Mesendoderm (in vitro differentiated cells): ENCODE results near the gene RGS4.
"Not testable (repeated sequence)": the region's sequence is repeated elsewhere in the genome, so short reads cannot be mapped to it uniquely, and the experiment has no call there.

ENCODE experiments used
- DNase-seq: peaks from one replicate; pipeline ENCODE4 v3.0.0; 2013
- H2AK5ac ChIP-seq: 2 replicates; pipeline ENCODE4 v1.6.1; 2013; ENCODE audit warnings: low read length, inconsistent platforms
- H2BK120ac ChIP-seq: 2 replicates; pipeline ENCODE4 v1.6.1; 2013; ENCODE audit warnings: low read depth, mild to moderate bottlenecking, low read length, moderate library complexity, mixed read lengths
- H2BK15ac ChIP-seq: replicated peaks from 2 replicates; pipeline ENCODE4 v1.6.1; 2013; ENCODE audit warnings: low read depth, mild to moderate bottlenecking, moderate library complexity
- H2BK5ac ChIP-seq: 2 replicates; pipeline ENCODE4 v1.6.1; 2013; ENCODE audit warnings: low read length, inconsistent platforms
- H3K18ac ChIP-seq: 2 replicates; pipeline ENCODE4 v1.6.1; 2013; ENCODE audit warnings: mild to moderate bottlenecking, low read length, mixed read lengths
- H3K23ac ChIP-seq: one replicate; pipeline ENCODE4 v1.6.1; 2013; ENCODE audit warnings: low read length
- H3K27ac ChIP-seq: 2 replicates; pipeline ENCODE4 v1.5.1; 2013; ENCODE audit warnings: low read depth, mild to moderate bottlenecking, inconsistent platforms, low read length, moderate library complexity
- H3K27me3 ChIP-seq: 2 replicates; pipeline ENCODE4 v1.6.1; 2013; ENCODE audit warnings: low read length, control low read depth, mild to moderate bottlenecking, inconsistent platforms; ENCODE audit not compliant: insufficient read depth, poor library complexity
- H3K36me3 ChIP-seq: 2 replicates; pipeline ENCODE4 v1.6.1; 2013; ENCODE audit warnings: low read length, inconsistent platforms; ENCODE audit not compliant: control insufficient read depth, insufficient read depth
- H3K4ac ChIP-seq: one replicate; pipeline ENCODE4 v1.6.1; 2013; ENCODE audit warnings: low read depth, mild to moderate bottlenecking, low read length, moderate library complexity
- H3K4me1 ChIP-seq: 2 replicates; pipeline ENCODE4 v1.6.1; 2013; ENCODE audit warnings: low read depth, low read length, inconsistent platforms; ENCODE audit not compliant: control insufficient read depth
- H3K4me2 ChIP-seq: 2 replicates; pipeline ENCODE4 v1.6.1; 2013; ENCODE audit warnings: low read length
- H3K4me3 ChIP-seq: 2 replicates; pipeline ENCODE4 v1.5.1; 2013; ENCODE audit warnings: mild to moderate bottlenecking, low read length
- H3K56ac ChIP-seq: one replicate; pipeline ENCODE4 v1.6.1; 2013; ENCODE audit warnings: low read length
- H3K79me1 ChIP-seq: 2 replicates; pipeline ENCODE4 v1.6.1; 2013; ENCODE audit warnings: low read length, inconsistent platforms
- H3K79me2 ChIP-seq: 2 replicates; pipeline ENCODE4 v1.6.1; 2013; ENCODE audit warnings: mild to moderate bottlenecking, low read length; ENCODE audit not compliant: control insufficient read depth, insufficient read depth
- H3K9ac ChIP-seq: 2 replicates; pipeline ENCODE4 v1.6.1; 2013; ENCODE audit warnings: low read length, inconsistent platforms
- H4K5ac ChIP-seq: one replicate; pipeline ENCODE4 v1.6.1; 2013; ENCODE audit warnings: low read length
- H4K8ac ChIP-seq: one replicate; pipeline ENCODE4 v1.6.1; 2013; ENCODE audit warnings: low read depth, mild to moderate bottlenecking, control low read depth, low read length, moderate library complexity
- WGBS: extraction: QIAGEN DNeasy Blood & Tissue Kit; methylation state at CpG from one replicate; pipeline ENCODE4 v1.1.7; 2013; ENCODE audit warnings: low lambda C conversion rate, missing lambda C conversion rate; ENCODE audit not compliant: insufficient coverage; ENCODE audit errors: extremely low coverage; 5-methylcytosine and 5-hydroxymethylcytosine counted together

Gene RGS4

DNA sequence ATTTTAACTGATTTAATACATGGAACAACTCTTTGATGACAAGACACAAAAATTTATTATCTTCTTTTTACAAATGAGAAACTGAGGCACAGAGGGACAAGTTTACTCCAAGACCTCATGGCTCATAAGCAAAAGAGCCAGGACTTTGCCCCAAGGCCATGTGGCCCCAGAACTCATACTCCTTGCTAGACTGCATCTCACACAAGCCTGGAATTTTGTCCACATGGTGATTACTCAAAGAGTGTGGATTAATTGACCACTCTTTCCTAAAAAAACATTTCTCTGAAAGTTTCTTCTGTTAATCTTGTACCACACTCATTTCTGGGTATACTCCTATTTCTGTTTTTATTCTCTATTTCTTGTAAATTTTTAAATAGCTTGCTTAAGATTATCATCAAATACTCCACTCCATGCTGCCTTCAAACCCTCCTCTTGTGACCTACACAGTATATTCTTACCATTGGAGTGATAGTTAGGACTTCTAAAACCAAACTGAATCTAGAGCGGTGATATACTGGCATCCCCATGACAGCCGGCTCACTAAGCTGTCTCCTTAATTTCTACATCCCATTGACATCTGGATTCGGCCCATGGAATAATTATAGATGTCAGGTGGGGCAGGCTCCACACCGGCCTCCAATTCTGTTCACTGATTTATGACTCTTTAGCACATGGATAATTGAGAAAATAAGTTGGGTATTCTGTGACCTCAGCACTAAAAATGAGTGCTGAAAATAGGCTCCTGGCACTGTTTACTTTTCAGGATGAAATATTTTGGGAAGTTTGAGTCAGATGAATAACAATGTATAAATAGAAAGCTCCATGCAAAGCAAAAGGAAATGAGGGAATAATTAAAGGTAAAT lies 16.1 kb downstream of the RGS4 start:
- no peaks in the 10 kb centered on the region for H3K79me1 ChIP-seq
- no peak overlapping the region for H2BK120ac ChIP-seq
- H3K4me1 ChIP-seq: no peaks in the 10 kb centered on the region
- no peak overlapping the region for H3K9ac ChIP-seq
- no peak overlapping the region for H3K4me2 ChIP-seq
- WGBS: no CpG with 5 or more reads among the region's 4 CpGs
- no peak for DNase-seq
- H3K4ac ChIP-seq: no peak overlapping the region
- no peak overlapping the region for H3K4me3 ChIP-seq
- no peak overlapping the region for H3K56ac ChIP-seq
- H3K23ac ChIP-seq: no peak overlapping the region
- H2BK15ac ChIP-seq: no peak overlapping the region
- H3K18ac ChIP-seq: no peak overlapping the region
- H3K27ac ChIP-seq: no peak overlapping the region
- H3K36me3 ChIP-seq: no peaks in the 10 kb centered on the region
- no peak overlapping the region for H2AK5ac ChIP-seq
- no peaks in the 10 kb centered on the region for H3K27me3 ChIP-seq
- H4K8ac ChIP-seq: no peak overlapping the region
- H4K5ac ChIP-seq: no peak overlapping the region
- no peaks in the 10 kb centered on the region for H3K79me2 ChIP-seq
- H2BK5ac ChIP-seq: no peak overlapping the region

DNA sequence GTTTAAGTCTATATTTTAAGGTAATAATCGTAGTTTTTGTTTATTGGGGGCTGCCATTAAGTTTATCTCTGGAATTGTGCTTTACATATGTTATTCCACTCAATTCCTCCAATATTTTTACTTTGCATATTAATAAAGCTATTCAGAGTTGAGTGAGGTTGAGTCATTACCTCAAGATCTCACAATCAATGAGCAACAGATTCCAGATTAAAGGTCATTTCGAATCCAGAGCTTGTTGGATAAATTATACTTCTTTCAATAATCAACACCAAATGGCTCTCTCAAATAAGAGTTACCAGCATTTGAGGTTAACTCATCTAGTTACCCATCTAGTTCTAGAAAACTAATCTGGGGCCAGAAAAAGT lies 16.7 kb downstream of the RGS4 start:
- Histone ChIP-seq H2BK5ac (no peak overlapping the region), H2BK120ac (no peak overlapping the region), H3K4ac (no peak overlapping the region), H4K8ac (no peak overlapping the region), H4K5ac (no peak overlapping the region), H3K4me3 (no peak overlapping the region), H2BK15ac (no peak overlapping the region), H3K56ac (no peak overlapping the region), H3K79me2 (no peaks in the 10 kb centered on the region), H3K23ac (no peak overlapping the region), H3K27ac (no peak overlapping the region), H3K79me1 (no peaks in the 10 kb centered on the region), H3K36me3 (no peaks in the 10 kb centered on the region), H3K4me1 (no peaks in the 10 kb centered on the region), H3K9ac (no peak overlapping the region), H2AK5ac (no peak overlapping the region), H3K27me3 (no peaks in the 10 kb centered on the region), H3K4me2 (no peak overlapping the region), H3K18ac (no peak overlapping the region)
- 100% methylated on average over 1 of the region's 2 CpGs for WGBS
- DNase-seq: no peak

- H3K9ac ChIP-seq, H3K18ac ChIP-seq, H3K4me2 ChIP-seq, H3K4me3 ChIP-seq, H4K8ac ChIP-seq, H2AK5ac ChIP-seq, H3K27ac ChIP-seq, H3K23ac ChIP-seq, H3K4me1 ChIP-seq, H3K4ac ChIP-seq, H2BK15ac ChIP-seq, H3K36me3 ChIP-seq, H4K5ac ChIP-seq, H2BK5ac ChIP-seq, H3K79me2 ChIP-seq, H3K27me3 ChIP-seq, H2BK120ac ChIP-seq, DNase-seq, H3K79me1 ChIP-seq, H3K56ac ChIP-seq: not testable (repeated sequence)
- WGBS: no CpG with 5 or more reads among the region's 4 CpGs
Observed at GRCh38 chr1:163089117-163089516, 20.0 kb downstream of the RGS4 start.

GRCh38 chr1:163090321-163090945 lies 21.3 kb downstream of the RGS4 start:
- no peak overlapping the region for H2BK15ac ChIP-seq
- DNase-seq: no peak

DNA sequence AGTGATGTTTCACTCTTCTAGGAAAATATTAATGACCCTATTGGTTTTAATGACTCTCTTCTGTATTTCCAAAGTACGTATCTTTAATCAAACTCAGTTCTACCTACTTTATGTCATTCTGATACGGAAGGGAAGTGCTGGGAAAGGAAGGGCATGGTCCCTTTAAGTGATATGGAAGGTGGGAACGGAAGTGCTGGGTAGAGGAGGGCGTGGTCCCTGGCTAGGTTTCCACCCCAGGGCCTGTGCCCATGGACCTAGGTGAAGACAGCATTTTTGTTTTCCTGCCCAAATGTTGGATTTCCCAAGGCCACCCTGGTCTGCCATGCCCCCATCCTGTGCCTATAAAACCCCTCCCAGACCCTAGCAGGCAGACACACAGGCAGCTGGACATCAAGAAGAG lies 24.0 kb downstream of the RGS4 start:
- no peaks in the 10 kb centered on the region for H3K79me2 ChIP-seq
- H3K36me3 ChIP-seq: no peaks in the 10 kb centered on the region
- H4K8ac ChIP-seq: no peak overlapping the region
- H2BK15ac ChIP-seq: no peak overlapping the region
- H2AK5ac ChIP-seq: no peak overlapping the region
- no CpG with 5 or more reads among the region's 4 CpGs for WGBS
- no peak overlapping the region for H3K4ac ChIP-seq
- H4K5ac ChIP-seq: no peak overlapping the region
- DNase-seq: no peak
- no peaks in the 10 kb centered on the region for H3K27me3 ChIP-seq
- no peak overlapping the region for H3K27ac ChIP-seq
- H3K79me1 ChIP-seq: no peaks in the 10 kb centered on the region
- no peak overlapping the region for H3K18ac ChIP-seq
- H3K56ac ChIP-seq: no peak overlapping the region
- no peak overlapping the region for H3K4me2 ChIP-seq
- no peak overlapping the region for H2BK5ac ChIP-seq
- no peak overlapping the region for H3K23ac ChIP-seq
- no peak overlapping the region for H2BK120ac ChIP-seq
- no peaks in the 10 kb centered on the region for H3K4me1 ChIP-seq
- no peak overlapping the region for H3K9ac ChIP-seq
- no peak overlapping the region for H3K4me3 ChIP-seq

More at GRCh38 chr1:163090321-163090945, 21.3 kb downstream of the RGS4 start:
- Histone ChIP-seq H3K9ac (no peak overlapping the region), H3K18ac (no peak overlapping the region), H3K4me2 (no peak overlapping the region), H2BK5ac (no peak overlapping the region), H2BK120ac (no peak overlapping the region), H3K27ac (no peak overlapping the region), H3K23ac (no peak overlapping the region), H4K8ac (no peak overlapping the region), H4K5ac (no peak overlapping the region), H3K36me3 (no peaks in the 10 kb centered on the region), H3K4ac (no peak overlapping the region), H3K56ac (no peak overlapping the region), H2AK5ac (no peak overlapping the region), H3K4me3 (no peak overlapping the region), H3K27me3 (no peaks in the 10 kb centered on the region), H3K4me1 (no peaks in the 10 kb centered on the region), H3K79me2 (no peaks in the 10 kb centered on the region), H3K79me1 (no peaks in the 10 kb centered on the region)
- WGBS: no CpG with 5 or more reads among the region's 3 CpGs
